ENCODE results near the gene TBC1D22A. TPM values are rescaled to one million over a fixed set of nuclear protein-coding genes. Genes with fewer than 3 reads are reported as not detected.

TBC1D22A gene
- total RNA-seq, 1 donor from 2014 or later: 10.6 TPM

DNA sequence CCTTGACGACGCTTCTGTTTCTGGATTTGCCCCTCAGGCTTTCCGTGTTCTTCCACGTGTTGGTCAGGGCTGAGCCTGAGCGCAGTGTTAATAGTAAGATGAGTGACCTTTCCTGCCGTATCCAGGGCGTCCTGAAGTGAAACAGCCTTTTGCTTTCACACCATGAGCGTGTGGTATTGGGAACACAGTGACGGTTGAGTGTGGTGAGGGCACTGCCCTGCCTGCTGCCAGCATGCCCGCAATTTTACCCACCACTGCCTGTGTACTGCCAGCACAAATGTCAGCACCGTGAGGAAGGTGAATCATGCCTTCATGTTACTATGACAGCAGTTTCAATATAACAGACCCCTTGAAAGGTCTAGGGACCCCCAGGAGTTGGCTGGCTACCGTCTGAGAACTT lies 217.1 kb downstream of the TBC1D22A start:
- H3K4me2 ChIP-seq: no peak overlapping the region
- H2AFZ ChIP-seq (replicated peaks): no peak overlapping the region
- no peaks in the 10 kb centered on the region for H3K36me3 ChIP-seq
- Mint-ChIP-seq H3K4me3 (no peak overlapping the region), H3K9me3 (peaks cover 2% of the 10 kb centered on the region), H3K36me3 (peaks cover 17% of the 10 kb centered on the region), H3K4me1 (no peaks in the 10 kb centered on the region), H3K27me3 (ENCODE audit: insufficient read depth, low read depth) (peaks cover 7% of the 10 kb centered on the region), H3K27ac (no peak overlapping the region)
- H3K4me1 ChIP-seq: no peaks in the 10 kb centered on the region
- H3K27ac ChIP-seq: no peak overlapping the region
- no peaks in the 10 kb centered on the region for H3K9me3 ChIP-seq (ENCODE audit: low read depth)
- no peak overlapping the region for H3K4me3 ChIP-seq
- H4K20me1 ChIP-seq (ENCODE audit: low read depth): no peaks in the 10 kb centered on the region
- no peaks in the 10 kb centered on the region for H3K27me3 ChIP-seq
- no peak for TF ChIP-seq EZH2phosphoT487 (IDR thresholded peaks at IDR 0.05)
- TF ChIP-seq, protein P1, sequence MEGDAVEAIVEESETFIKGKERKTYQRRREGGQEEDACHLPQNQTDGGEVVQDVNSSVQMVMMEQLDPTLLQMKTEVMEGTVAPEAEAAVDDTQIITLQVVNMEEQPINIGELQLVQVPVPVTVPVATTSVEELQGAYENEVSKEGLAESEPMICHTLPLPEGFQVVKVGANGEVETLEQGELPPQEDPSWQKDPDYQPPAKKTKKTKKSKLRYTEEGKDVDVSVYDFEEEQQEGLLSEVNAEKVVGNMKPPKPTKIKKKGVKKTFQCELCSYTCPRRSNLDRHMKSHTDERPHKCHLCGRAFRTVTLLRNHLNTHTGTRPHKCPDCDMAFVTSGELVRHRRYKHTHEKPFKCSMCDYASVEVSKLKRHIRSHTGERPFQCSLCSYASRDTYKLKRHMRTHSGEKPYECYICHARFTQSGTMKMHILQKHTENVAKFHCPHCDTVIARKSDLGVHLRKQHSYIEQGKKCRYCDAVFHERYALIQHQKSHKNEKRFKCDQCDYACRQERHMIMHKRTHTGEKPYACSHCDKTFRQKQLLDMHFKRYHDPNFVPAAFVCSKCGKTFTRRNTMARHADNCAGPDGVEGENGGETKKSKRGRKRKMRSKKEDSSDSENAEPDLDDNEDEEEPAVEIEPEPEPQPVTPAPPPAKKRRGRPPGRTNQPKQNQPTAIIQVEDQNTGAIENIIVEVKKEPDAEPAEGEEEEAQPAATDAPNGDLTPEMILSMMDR (IDR thresholded peaks at IDR 0.05): no peak
- no peak for TF ChIP-seq EZH2 (IDR thresholded peaks at IDR 0.05)
- H3K9ac ChIP-seq: no peak overlapping the region
- H3F3A ChIP-seq (ENCODE audit: low read depth): no peaks in the 10 kb centered on the region
- H3K79me2 ChIP-seq (ENCODE audit: low read depth): no peaks in the 10 kb centered on the region
- DNase-seq (ENCODE audit: low spot score): no peak

DNA sequence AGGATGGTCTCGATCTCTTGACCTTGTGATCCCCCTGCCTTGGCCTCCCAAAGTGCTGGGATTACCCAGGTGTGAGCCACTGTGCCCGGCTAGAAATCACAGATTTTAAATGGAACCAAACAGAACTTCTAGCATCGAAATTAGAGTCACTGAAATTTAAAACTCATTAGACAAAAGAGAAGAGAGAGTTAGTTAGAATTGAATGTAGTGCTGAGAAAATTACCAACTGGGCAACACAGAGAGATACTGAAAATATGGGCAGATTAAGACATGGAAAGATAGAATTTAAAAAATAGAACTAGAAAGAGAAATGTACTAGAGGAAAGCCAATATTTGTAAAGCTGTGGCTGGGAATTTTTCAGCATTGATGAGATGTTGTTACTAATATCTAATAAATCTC lies 217.9 kb downstream of the TBC1D22A start:
- no peak overlapping the region for H3K27ac Mint-ChIP-seq
- no peak for DNase-seq (ENCODE audit: low spot score)
- H3K27ac ChIP-seq: no peak overlapping the region
- H3K9ac ChIP-seq: no peak overlapping the region
- no peak overlapping the region for H3K4me3 ChIP-seq
- no peaks in the 10 kb centered on the region for H4K20me1 ChIP-seq (ENCODE audit: low read depth)
- H3K4me2 ChIP-seq: no peak overlapping the region
- no peak overlapping the region for H3K4me3 Mint-ChIP-seq
- H3K27me3 ChIP-seq: no peaks in the 10 kb centered on the region
- no peak overlapping the region for H2AFZ ChIP-seq (replicated peaks)
- H3K9me3 ChIP-seq (ENCODE audit: low read depth): no peaks in the 10 kb centered on the region
- no peaks in the 10 kb centered on the region for H3F3A ChIP-seq (ENCODE audit: low read depth)
- peaks cover 13% of the 10 kb centered on the region for H3K36me3 Mint-ChIP-seq
- no peaks in the 10 kb centered on the region for H3K4me1 ChIP-seq
- TF ChIP-seq EZH2 (IDR thresholded peaks at IDR 0.05) (no peak), EZH2phosphoT487 (IDR thresholded peaks at IDR 0.05) (no peak)
- TF ChIP-seq, protein P1 (IDR thresholded peaks at IDR 0.05): no peak
- no peaks in the 10 kb centered on the region for H3K79me2 ChIP-seq (ENCODE audit: low read depth)
- H3K9me3 Mint-ChIP-seq: peaks cover 2% of the 10 kb centered on the region
- no peaks in the 10 kb centered on the region for H3K36me3 ChIP-seq
- no peaks in the 10 kb centered on the region for H3K4me1 Mint-ChIP-seq
- H3K27me3 Mint-ChIP-seq (ENCODE audit: insufficient read depth, low read depth): peaks cover 5% of the 10 kb centered on the region

DNA sequence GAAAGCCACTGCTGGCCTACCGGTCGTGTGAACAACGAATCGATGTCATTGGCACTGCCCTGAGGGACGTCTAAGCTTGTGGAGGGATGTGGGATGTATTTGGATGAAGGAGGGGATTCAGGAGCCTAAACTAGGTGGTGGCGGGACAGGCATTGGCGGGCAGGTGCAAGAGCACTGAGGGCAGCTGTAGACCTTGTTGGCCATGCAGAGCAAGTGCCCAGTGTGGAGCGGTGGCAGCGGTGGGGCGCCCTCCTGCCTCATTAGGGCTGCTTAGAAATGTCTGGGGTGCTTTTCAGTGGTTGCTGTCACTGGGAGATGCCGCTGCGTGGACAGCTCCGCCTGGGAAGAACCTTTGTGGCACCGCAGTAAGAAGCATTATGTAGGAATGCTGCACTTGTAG lies 220.2 kb downstream of the TBC1D22A start:
- no peak overlapping the region for H2AFZ ChIP-seq (replicated peaks)
- H3K79me2 ChIP-seq (ENCODE audit: low read depth): no peaks in the 10 kb centered on the region
- no peak overlapping the region for H3K4me3 Mint-ChIP-seq
- peaks cover 5% of the 10 kb centered on the region for H3K27me3 Mint-ChIP-seq (ENCODE audit: insufficient read depth, low read depth)
- H3K9me3 ChIP-seq (ENCODE audit: low read depth): no peaks in the 10 kb centered on the region
- DNase-seq (ENCODE audit: low spot score): no peak
- H3F3A ChIP-seq (ENCODE audit: low read depth): no peaks in the 10 kb centered on the region
- TF ChIP-seq, protein P1 (IDR thresholded peaks at IDR 0.05): no peak
- TF ChIP-seq EZH2 (IDR thresholded peaks at IDR 0.05) (no peak), EZH2phosphoT487 (IDR thresholded peaks at IDR 0.05) (no peak)
- H3K36me3 ChIP-seq: no peaks in the 10 kb centered on the region
- peaks cover 11% of the 10 kb centered on the region for H3K36me3 Mint-ChIP-seq
- H3K4me1 ChIP-seq: no peaks in the 10 kb centered on the region
- no peaks in the 10 kb centered on the region for H3K4me1 Mint-ChIP-seq
- no peak overlapping the region for H3K4me3 ChIP-seq
- no peak overlapping the region for H3K9ac ChIP-seq
- no peaks in the 10 kb centered on the region for H3K27me3 ChIP-seq
- peaks cover 2% of the 10 kb centered on the region for H3K9me3 Mint-ChIP-seq
- H3K27ac ChIP-seq: no peak overlapping the region
- no peak overlapping the region for H3K27ac Mint-ChIP-seq
- no peak overlapping the region for H3K4me2 ChIP-seq
- no peaks in the 10 kb centered on the region for H4K20me1 ChIP-seq (ENCODE audit: low read depth)

All from neural progenitor cell (in vitro differentiated cells).